Right cardiac atrium (tissue), 5 donors: Measurements from ENCODE around the gene GAS2L1. TPM values are rescaled to one million over a fixed set of nuclear protein-coding genes. Genes with fewer than 3 reads are reported as not detected.

Experiments
- ATAC-seq, 2 donors: fragments of 200-7000 bp; cut with Tn5 transposase; one replicate each; pipeline versions ENCODE4 v1.8.0 to v1.9.1; 2020; ENCODE audit warnings: moderate library complexity in 2 of 2, mild to moderate bottlenecking in 1 of 2
- DNase-seq, 3 donors: peaks; one replicate each; pipeline ENCODE4 v3.0.0-alpha.2; 2020
- H3K27ac ChIP-seq: one replicate; pipeline ENCODE4 v1.5.1; 2013; ENCODE audit warnings: mild to moderate bottlenecking, low read length, control low read depth, moderate library complexity
- H3K27me3 ChIP-seq: one replicate; pipeline ENCODE4 v1.6.1; 2013; ENCODE audit not compliant: control insufficient read depth, insufficient read depth
- H3K4me1 ChIP-seq: one replicate; pipeline ENCODE4 v1.6.1; 2013; ENCODE audit warnings: low read length; ENCODE audit not compliant: control insufficient read depth, insufficient read depth
- H3K4me3 ChIP-seq: one replicate; pipeline ENCODE4 v1.5.1; 2013; ENCODE audit warnings: low read length, control low read depth
- H3K9me3 ChIP-seq: one replicate; pipeline ENCODE4 v1.6.1; 2013; ENCODE audit warnings: low read length; ENCODE audit not compliant: control insufficient read depth
- WGBS: extraction: QIAGEN DNeasy Blood & Tissue Kit; methylation state at CpG from one replicate; pipeline ENCODE4 v1.1.7; 2013; 5-methylcytosine and 5-hydroxymethylcytosine counted together
- intact Hi-C, 4 donors: fragments of 100-400 bp; cut with DNase I; formaldehyde crosslinking; loops; one replicate each; pipeline versions ENCODE4 v1.11.0 to v1.14.0; 2022 to 2023
- long read RNA-seq, 4 donors: library from polyadenylated mRNA; unstranded; transcript quantifications; one replicate each; pipeline ENCODE4 v2.0.0, GENCODE V29; 2020 to 2021
- polyA plus RNA-seq: library from polyadenylated mRNA; stranded (reverse); fragments of 200-250 nt; gene quantifications from one replicate; pipeline ENCODE4 v1.2.3, GENCODE V29; 2013
- total RNA-seq, 4 donors: library from RNA; stranded (reverse); fragmentation: NEBNext Ultra II Directional; extraction: Animal tissue kit (Norgen Biotek cat#: 25700); gene quantifications; one replicate each; pipeline ENCODE4 v1.2.1, GENCODE V29; 2021
- donor health status: healthy with polysubstance abuse.
- donor health status: DM: no; HTN: yes; CAD: no.
- donor health status: DM: no; HTN: no; CAD: no.
- donor health status: DM: no; HTN: yes; CAD: no; lungs with severe emphysema.
- donor health status: DM: yes; HTN: yes; CAD: no.

Gene GAS2L1
- total RNA-seq (10 to 100 TPM; 17.1 to 25.7 (median 22.6) TPM), polyA plus RNA-seq (16.9 TPM)
- long read RNA-seq, donor 1, transcript GAS2L1-209 (5 exons, 3,382 nt) = minor isoform, 8 of 92 reads
- long read RNA-seq, donor 1, transcript GAS2L1-208 (6 exons, 2,925 nt) = major isoform, 37 of 92 reads
- long read RNA-seq, donor 1, partial matches to known transcripts = 29 of 92 reads
- long read RNA-seq, donor 1, other reads (novel, unspliced or antisense) = 17 of 92 reads
- long read RNA-seq, donor 2, transcript GAS2L1-208 (6 exons, 2,925 nt) = major isoform, 17 of 44 reads
- long read RNA-seq, donor 2, partial matches to known transcripts = 1 of 44 reads
- long read RNA-seq, donor 2, other reads (novel, unspliced or antisense) = 19 of 44 reads
- long read RNA-seq, donor 3, partial matches to known transcripts = 1 of 9 reads
- long read RNA-seq, donor 3, other reads (novel, unspliced or antisense) = 8 of 9 reads
- long read RNA-seq, donor 4, transcript GAS2L1-208 (6 exons, 2,925 nt) = major isoform, 19 of 37 reads
- long read RNA-seq, donor 4, partial matches to known transcripts = 10 of 37 reads
- long read RNA-seq, donor 4, other reads (novel, unspliced or antisense) = 1 of 37 reads

GRCh38 chr22:29306175-29306834, at the start of gene GAS2L1:
TSS of gene GAS2L1 (plus strand) at chr22:29306650. CDS start at chr22:29308106, 1,456 bp downstream.
- Histone ChIP-seq H3K4me1 (peaks cover 19% of the 10 kb centered on the region), H3K27me3 (no peaks in the 10 kb centered on the region), H3K4me3 (peak within 1 kb of the TSS; percentile 91), H3K9me3 (no peaks in the 10 kb centered on the region), H3K27ac (peak within 1 kb of the TSS; percentile 84)
- WGBS = 0% methylated on average over 40 of the region's 40 CpGs
- ATAC-seq (peak; percentile 73 to 79), DNase-seq (peak; percentile 89 to 96 (median 95))
- intact Hi-C loops = loop anchor here in 2 of 4 donors (5.0 kb wide), 2 partner anchors 34 to 51 kb away; no protein-coding TSS in a partner anchor

GRCh38 chr22:29257751-29258181, 48.7 kb upstream of the GAS2L1 start:
- ATAC-seq (peak in 1 of 2 donors; percentile 9), DNase-seq (no peak)
- Histone ChIP-seq H3K27ac (no peak overlapping the region), H3K27me3 (no peaks in the 10 kb centered on the region), H3K4me3 (no peak overlapping the region), H3K9me3 (no peaks in the 10 kb centered on the region), H3K4me1 (no peaks in the 10 kb centered on the region)
- intact Hi-C loops = no loop called here
- 73% methylated on average over 8 of the region's 8 CpGs for WGBS

GRCh38 chr22:29258407-29259252, 47.8 kb upstream of the GAS2L1 start:
- 93% methylated on average over 17 of the region's 17 CpGs for WGBS
- no peaks in the 10 kb centered on the region for H3K4me1 ChIP-seq
- H3K9me3 ChIP-seq = no peaks in the 10 kb centered on the region
- DNase-seq (no peak), ATAC-seq (no peak)
- H3K4me3 ChIP-seq = no peak overlapping the region
- intact Hi-C loops = no loop called here
- H3K27ac ChIP-seq = no peak overlapping the region
- H3K27me3 ChIP-seq = no peaks in the 10 kb centered on the region

GRCh38 chr22:29259253-29259899, 47.1 kb upstream of the GAS2L1 start:
- 77% methylated on average over 11 of the region's 11 CpGs for WGBS
- no peak for ATAC-seq
- no peak for DNase-seq
- H3K4me1 ChIP-seq = no peaks in the 10 kb centered on the region
- intact Hi-C loops = no loop called here
- no peaks in the 10 kb centered on the region for H3K9me3 ChIP-seq
- no peak overlapping the region for H3K27ac ChIP-seq
- H3K27me3 ChIP-seq = no peaks in the 10 kb centered on the region
- no peak overlapping the region for H3K4me3 ChIP-seq

- Histone ChIP-seq H3K27ac (no peak overlapping the region), H3K9me3 (no peaks in the 10 kb centered on the region), H3K4me3 (no peak overlapping the region), H3K4me1 (no peaks in the 10 kb centered on the region), H3K27me3 (no peaks in the 10 kb centered on the region)
- WGBS = 90% methylated on average over 13 of the region's 13 CpGs
- DNase-seq (peak in 2 of 3 donors; percentile 49 to 64), ATAC-seq (peak; percentile 3 to 4)
- intact Hi-C loops = no loop called here
These were observed 46.4 kb upstream of the GAS2L1 start for GRCh38 chr22:29260031-29260560.

- no peaks in the 10 kb centered on the region for H3K27me3 ChIP-seq
- DNase-seq (peak; percentile 47 to 73 (median 69)), ATAC-seq (peak; percentile 11 to 22)
- intact Hi-C loops = no loop called here
- WGBS = 80% methylated on average over 17 of the region's 17 CpGs
- H3K9me3 ChIP-seq = no peaks in the 10 kb centered on the region
- no peak overlapping the region for H3K27ac ChIP-seq
- H3K4me1 ChIP-seq = no peaks in the 10 kb centered on the region
- H3K4me3 ChIP-seq = no peak overlapping the region
These were observed 45.7 kb upstream of the GAS2L1 start for GRCh38 chr22:29260601-29261315.

- no peak overlapping the region for H3K4me3 ChIP-seq
- no peaks in the 10 kb centered on the region for H3K27me3 ChIP-seq
- no peaks in the 10 kb centered on the region for H3K9me3 ChIP-seq
- H3K4me1 ChIP-seq = peaks cover 8% of the 10 kb centered on the region
- 84% methylated on average over 14 of the region's 14 CpGs for WGBS
- ATAC-seq (no peak), DNase-seq (peak in 1 of 3 donors; percentile 45)
- no peak overlapping the region for H3K27ac ChIP-seq
- intact Hi-C loops = no loop called here
These were observed 42.6 kb upstream of the GAS2L1 start for GRCh38 chr22:29263791-29264276.

GRCh38 chr22:29265305-29265704, 41.1 kb upstream of the GAS2L1 start:
- Histone ChIP-seq H3K4me1 (peaks cover 8% of the 10 kb centered on the region), H3K27ac (no peak overlapping the region), H3K27me3 (no peaks in the 10 kb centered on the region), H3K9me3 (no peaks in the 10 kb centered on the region), H3K4me3 (no peak overlapping the region)
- 88% methylated on average over 7 of the region's 7 CpGs for WGBS
- ATAC-seq (no peak), DNase-seq (peak in 1 of 3 donors; percentile 25)
- intact Hi-C loops = no loop called here

- Histone ChIP-seq H3K27me3 (no peaks in the 10 kb centered on the region), H3K4me1 (peaks cover 8% of the 10 kb centered on the region), H3K9me3 (no peaks in the 10 kb centered on the region), H3K27ac (no peak overlapping the region), H3K4me3 (no peak overlapping the region)
- peak in 2 of 3 donors; percentile 37 to 53 for DNase-seq
- no peak for ATAC-seq
- 61% methylated on average over 4 of the region's 4 CpGs for WGBS
- intact Hi-C loops = no loop called here
These were observed 40.5 kb upstream of the GAS2L1 start for GRCh38 chr22:29265929-29266328.
